Kasumi-1 (cell line): ENCODE measurements around the gene ASPDH.

Experiments used
- DNase-seq, 2 experiments: peaks; one replicate each; lab custom pipeline; 2025; lab: John Stamatoyannopoulos, UW

ASPDH gene

DNA sequence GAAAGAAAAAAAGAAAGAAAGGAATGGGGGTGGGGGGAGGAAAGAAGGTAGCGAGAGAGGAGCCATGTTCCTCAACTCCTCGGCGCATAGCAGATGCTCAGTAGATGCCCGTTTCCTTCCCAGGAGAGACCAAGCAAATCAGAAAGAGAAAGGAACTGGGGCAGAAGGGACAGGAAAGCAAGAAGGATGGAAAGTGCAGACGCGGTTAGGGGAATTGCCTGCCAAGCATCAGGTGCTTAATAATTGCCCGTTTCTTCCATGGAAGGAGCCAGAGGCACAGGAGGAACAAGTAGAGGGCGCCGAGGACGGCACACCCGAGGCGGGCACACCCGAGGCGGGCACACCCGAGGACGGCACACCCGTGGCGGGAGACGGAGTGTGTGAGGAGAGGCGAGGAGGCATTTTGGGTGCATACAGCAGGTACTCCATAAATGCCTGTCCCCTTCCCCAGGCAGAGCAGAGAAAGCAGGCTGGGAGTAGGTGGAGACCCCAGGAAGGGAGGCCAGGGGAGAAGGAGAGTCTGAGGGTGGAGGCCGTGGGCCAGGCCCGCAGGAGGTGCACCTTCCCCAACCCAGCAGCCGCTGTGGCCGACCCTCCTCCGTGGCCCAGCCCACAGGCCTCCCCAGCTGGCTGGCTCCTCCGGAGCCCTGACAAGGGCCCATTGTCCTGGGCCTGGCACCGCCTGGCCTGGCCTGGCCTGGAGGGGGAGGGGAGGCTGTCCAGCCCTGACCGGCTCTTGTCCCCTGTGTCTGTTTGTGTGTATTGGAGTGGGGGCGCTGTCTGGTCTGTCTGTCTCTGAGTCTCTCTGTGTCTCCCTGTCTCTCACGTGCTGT is 17.3 kb downstream of the ASPDH start:
- DNase-seq = no peak

DNA sequence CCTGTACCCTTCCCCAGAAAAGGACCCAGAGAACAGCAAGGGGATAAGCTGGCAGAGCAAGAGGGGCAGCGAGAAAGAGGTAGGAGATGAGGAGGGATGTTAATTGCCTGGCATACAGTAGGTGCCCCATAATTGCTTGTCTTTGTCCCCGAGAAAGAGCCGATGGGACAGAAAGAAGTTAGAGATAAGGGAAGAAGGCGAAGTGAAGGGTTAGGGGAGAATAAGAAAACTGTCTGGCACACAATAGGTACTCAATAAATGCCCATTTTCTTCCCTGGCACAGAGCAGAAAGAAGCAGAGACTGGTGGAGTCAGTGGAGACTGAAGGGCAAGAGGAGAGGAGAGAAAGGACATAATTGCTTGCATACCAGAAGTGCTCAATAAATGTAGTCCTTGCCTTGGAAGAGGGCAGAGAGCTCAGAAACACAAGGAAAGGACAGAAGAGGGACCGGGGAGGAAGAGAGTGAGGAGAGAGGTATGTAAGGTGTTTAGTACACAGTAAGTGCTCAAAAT is 18.6 kb downstream of the ASPDH start:
- DNase-seq = no peak

DNA sequence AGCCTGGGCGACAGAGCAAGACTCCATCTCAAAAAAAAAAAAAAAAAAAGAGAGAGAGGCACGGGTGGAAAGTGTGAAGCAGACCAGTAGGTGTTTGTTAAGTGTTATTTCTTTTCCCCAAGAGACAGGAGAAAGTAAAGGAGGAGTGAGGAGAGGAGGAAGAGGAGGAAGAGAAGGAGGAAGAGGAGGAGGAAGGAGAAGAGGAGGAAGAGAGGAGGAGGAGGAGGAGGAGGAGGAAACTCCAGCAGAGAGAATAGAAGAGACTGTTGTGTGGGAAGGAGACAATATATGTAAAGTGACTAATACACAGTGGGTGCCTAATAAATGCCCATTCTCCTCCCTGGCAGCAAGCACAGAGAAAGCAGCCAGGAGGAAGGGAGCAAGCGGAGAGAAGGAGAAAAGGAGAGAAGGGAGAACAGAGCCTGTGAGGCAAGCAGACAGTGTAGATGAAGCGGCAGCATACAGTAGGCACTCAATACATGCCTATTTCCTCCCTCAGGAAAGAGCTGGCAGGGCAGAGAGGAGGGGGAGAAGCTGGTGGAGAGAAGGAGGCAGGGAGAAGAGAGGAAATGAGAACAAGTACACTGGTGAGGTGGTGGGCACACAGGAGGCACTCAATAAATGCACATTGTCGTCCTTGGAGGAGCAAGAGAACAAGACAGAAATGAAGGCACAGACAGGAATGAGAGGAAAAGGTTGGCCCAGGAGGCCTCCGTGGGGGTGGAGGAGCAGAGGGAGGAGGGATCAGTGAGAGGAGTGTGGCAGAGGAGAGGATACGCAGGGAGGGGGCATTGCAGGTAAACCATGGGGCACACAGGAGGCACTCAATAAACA is 19.3 kb downstream of the ASPDH start:
- no peak for DNase-seq

DNA sequence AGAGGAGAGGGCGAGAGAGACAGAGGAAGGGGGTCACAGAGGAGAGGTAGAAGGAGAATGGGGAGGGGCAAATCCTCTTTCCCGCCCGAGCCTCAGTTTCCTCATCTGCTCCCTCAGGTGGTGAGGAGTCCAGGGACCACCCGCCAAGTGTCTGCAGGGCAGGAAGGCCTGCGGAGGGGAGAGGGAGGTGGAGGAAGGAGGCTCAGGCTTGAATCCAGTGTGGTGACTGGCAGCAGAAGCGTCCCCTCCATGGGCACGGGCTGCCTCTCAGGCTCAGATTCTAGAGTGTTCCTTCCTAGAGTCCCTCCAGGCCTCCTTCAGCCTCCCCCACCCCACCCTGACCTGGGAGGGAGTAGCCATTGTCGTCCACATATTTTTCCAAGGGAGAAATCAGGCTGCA is 20.5 kb downstream of the ASPDH start:
- DNase-seq = no peak

DNA sequence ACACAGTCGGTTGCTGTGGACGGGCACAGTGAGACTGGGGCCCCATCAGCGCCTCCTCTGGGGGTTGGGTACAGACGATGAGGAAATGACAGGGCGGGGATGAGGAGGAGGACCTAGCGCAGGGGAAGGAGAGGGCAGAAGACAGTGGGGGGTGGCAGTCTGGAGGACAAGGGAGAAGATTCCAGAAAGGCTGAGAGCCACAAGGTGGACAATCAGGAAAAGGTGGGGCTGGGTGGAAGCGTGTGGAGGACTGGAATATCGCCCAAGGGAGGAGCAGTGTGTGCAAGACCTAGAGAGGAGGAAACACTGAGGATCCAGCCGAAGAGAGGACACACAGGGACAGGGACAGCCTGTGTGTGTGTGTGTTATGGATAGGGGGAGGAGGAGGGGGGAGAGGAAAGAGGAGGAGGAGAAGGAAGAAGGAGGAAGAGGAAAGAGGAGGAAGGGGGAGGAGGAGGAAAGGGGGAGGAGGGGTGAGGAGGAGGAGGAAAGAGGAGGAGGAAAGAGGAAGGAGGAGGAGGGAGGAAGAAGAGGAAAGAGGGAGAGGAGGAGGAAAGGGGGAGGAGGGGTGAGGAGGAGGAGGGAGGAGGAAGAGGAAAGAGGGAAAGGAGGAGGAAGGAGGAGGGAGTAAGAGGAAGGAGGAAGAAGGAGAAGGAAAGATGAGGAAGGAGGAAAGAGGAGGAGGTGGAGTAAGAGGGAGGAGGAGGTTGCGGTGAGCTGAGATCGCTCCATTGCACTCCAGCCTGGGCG is 21.2 kb downstream of the ASPDH start:
- DNase-seq = peak; percentile 61 to 76

DNA sequence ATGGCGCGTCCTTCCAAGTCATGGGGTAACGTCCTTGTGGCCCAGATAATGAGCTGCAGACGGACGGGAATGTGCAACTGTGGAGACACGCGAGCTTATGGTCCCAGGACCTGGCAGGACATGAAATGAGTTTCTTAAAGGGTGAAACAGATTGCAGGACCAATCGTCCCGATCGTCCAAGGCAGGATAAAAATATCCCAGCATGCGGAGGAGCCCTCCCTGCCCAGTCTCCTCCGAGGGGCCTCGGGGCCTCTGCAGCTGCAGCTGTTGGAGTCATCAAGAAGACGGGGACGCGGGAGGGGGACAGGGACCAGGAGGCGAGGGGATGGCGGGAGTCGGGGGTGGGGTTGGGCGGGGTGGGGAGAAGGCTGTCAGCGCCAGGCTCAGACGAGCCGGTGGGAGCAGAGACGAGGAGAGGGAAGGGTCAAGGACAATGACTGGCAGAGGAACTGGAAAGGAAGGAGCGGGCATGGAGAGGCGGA is 22.7 kb downstream of the ASPDH start:
- DNase-seq = no peak

DNA sequence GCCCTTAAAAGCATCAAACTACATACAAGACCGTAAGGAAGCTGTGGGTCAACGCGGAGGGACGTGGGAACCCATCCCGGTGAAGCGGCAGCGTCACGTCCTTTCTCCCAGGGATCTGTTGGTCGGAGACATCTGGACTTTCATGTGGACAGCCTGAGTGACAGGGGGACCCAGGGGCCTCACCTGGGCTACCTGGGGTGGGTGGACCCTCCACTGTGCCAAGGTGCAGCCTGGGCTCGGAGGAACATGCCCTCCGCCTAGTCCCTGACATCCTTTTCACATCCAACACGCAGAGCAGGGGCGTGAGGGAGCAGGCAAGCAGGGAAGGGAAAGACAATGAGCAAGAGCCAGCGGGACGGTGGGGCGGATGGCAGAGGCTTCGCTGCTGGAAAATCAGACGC is 23.3 kb downstream of the ASPDH start:
- DNase-seq = no peak

DNA sequence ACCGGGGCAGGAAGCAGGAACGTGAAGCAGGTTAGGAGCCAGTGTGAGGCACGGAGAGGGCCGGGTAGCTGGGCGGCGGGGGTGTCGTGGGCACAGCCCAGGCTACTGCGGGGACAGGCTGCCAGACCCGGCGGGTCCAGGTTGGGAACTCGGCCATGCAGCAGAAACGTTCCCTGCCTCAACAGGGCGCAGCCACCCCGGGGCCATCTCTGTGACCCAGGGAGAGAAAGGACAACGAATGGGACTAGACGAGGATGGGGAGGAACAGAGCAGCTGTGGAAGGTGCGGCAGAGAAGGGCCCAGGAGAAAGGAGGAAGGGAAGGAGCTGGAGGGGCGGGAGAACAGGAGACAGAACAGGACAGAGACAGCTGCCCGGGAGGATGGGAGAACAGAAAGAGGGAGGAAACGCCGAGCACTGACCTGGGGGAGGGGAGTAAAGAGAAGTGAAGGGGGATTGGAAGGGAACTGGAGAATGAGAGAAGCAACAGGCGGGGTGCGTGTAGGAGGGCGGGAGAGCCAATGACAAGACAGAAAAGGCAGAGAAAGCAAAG is 24.2 kb downstream of the ASPDH start:
- no peak for DNase-seq

DNA sequence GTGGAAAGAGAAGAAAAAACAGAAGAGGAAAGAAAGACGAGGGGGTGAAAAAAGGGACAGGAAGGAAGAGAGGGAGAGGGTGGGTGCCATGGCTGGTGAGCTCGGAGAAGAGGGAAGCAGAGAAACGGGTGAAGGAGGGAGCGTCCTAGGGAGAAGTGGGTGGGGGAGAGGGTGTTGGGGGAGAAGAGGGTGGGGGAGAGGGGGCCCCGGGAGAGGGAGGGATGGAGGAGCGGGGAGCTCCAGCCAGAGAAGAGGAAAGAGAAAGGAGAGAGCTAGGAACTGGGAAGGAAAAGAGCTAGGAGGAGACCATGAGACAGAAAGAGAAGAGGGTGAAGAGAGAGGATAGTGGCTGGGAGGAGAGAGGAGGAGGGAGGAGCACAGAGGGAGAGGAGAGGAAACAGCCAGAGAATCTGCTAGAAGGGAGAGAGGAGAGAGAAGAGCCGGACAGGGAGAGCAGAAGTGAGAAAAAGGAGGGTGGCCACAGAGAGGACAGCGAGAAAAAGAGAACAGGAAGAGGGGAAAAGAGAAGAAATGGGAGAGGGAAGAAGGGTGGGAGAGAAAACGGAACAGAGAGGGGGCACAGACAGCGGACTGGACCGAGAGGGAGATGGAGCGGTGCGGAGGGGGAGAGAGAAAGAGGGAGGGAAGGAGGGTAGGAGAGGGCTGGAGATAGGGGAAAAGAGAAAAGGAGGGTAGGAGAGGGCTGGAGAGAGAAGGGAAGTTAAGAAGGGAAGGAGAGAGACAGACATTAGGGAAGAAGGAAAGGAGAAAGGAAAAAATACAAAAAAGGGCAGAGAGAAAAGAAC is 25.1 kb downstream of the ASPDH start:
- peak; percentile 6 to 9 for DNase-seq

DNA sequence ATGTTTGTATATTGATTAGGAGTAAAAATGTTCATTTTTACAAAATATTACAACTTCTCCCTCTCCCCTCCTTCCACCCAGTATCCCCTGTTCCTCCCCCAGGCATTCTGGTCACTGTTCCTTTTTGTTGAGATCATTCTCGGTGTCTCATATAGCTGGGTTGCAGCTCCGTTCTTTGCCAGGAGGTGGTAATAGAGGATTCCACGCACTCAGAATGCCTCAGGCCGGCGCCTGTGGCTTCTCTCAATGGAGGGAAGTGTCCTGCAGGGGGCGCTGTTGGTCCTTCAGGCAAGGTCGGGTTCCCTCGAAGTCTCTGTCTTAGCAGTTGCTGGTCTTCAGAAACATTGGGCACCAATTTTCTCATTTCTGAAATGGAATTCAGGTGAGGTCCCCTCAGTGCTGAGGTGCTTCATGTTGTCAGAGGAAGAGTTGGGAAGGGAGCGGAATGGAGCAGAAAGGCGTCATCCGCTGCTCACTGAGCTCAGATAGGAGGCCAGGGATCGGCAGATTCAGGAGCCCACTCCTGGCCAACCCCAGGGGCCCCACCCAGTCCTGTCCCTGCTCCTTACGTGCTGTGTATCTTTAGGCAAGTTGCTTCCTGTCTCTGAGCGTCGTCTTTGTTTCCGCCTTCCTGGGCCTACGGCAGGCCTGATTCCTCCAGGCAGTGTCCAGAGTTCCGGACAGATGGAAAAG is 26.7 kb downstream of the ASPDH start:
- DNase-seq = peak; percentile 37 to 46

DNA sequence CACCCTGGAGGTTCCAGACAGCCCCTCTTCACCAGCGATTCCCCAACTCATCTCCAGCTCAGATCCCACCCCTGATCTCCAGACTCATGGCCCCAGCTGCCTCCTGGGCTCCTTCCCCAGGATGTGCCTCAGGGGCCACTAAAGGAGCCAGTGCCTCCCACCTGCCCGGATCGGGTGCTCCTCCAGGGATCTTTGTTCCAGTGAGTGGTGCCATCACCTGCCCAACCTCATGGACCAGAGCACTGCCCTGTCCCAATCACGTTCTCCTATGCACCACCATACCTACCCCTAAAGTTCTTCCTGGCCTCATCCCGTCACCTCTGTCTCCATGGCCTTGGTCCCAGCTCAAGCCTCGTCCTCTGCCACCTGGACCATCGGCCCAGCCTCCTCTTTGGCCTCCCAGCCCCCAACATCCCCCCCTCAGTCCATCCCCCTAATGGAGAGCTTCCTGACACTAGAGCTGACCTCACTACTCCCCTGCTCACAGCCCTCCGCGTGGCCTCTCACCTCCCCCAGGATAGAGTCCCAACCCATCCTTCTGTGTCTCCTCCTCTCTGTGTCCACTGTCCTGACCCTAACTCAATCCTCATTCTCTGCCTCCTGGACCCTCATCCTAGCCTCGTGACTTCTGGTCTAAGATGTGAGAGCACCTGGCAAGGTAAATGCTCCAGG is 28.3 kb downstream of the ASPDH start:
- no peak for DNase-seq

DNA sequence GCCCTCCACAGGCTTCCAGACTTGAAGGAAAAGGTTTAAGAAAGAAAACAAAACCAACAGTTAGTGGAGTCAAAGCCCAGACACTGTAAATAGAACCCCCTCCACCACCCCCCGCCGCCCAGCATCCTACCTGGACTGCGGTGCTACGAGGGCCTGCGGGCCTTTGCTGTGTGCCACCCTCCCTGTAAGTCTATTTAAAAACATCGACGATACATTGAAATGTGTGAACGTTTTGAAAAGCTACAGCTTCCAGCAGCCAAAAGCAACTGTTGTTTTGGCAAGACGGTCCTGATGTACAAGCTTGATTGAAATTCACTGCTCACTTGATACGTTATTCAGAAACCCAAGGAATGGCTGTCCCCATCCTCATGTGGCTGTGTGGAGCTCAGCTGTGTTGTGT is 30.8 kb downstream of the ASPDH start:
- no peak for DNase-seq

DNA sequence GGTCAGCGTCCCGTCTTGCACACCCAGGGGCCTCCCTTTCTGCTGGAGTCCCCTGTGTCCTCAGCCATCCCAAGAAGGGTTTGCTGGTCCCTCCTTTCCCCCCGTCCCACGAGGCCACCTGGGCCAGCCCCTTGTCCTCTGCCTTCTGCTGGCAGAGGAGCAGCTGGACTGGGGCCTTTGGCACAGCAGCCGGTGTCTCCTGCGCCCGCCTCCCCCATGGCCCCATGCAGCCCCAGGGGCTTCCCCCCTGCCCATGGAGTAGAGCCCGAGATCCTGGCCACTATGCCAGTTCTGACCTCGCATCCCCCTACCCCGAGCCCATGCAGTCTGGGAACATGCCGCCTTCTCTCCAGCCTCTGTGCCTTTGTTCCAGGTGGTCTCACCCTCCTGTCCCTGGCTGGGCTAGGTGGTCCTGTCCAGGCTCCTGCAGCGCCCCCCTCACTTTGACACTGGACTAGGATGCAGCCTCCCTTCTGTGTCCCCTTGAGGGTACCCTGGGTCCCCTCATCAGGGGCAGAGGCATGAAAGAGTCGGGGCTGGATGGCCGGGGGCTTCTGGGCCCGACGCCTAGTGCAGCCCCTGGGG is 31.4 kb downstream of the ASPDH start:
- DNase-seq = no peak

DNA sequence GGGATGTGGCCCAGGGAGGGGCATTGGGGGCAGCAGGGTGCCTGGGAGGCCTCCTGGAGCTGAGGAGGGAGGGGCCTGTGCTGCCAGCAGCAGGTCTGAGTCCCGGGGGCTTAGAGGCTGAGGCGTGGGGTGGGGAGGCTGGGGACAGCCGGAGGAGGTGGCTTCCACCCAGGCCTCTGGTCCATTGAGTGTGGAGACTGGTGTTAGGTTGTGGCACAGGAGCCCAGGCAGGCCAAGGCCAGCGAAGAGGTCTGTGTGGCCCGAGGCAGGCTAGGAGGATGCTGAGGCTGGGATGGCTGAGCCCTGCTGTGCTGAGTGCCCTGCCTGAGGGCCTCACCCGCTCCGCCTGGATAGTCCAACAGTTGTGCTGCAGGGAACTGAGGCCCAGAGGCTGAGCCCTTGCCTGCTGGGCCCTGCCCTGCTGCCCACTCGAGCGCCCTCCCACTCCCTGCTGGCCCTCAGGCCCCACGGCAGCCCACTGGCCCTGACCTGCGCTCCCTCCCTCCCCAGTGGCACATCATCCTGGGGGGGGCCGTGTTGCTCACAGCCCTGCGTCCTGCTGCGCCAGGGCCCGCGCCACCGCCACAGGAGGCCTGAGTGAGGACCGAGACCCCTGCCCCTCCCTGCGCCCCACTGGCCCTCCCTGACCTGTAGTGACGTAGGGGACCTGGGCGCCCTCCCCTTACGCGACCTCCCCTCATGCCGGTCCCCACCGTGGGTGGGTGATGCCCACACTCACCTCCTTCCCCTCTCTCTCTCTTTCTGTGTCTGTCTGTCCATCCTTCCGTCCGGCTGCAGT is 32.2 kb downstream of the ASPDH start:
- DNase-seq = no peak

DNA sequence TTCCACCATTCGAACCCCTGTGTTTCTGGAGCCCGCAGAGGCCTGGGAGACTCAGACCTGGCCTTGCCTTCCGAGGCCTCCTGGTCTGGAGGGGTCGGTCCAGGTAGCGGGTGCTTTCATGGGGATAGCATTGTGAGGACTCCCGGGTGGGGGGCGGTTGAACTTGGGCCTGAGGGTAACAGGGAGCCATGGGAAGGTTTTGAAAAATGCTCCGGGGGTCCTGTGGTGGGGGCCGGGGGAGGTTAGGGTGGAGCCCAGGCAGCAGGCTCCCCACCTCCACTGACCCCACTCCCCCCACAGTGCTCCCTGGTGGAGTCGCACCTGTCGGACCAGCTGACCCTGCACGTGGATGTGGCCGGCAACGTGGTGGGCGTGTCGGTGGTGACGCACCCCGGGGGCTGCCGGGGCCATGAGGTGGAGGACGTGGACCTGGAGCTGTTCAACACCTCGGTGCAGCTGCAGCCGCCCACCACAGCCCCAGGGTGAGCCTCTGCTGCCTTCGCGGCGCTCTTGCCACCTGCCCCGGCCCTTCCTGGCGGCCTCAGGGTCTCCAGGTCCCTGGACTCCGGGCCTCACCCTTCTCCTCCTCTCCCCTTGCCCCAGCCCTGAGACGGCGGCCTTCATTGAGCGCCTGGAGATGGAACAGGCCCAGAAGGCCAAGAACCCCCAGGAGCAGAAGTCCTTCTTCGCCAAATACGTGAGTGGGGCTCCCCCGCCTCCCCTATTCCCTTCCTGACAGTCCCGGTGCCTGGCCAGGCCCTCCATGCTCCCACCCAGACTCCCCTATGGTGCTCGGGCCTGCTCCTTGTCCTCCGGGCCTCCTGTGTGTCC is 33.2 kb downstream of the ASPDH start:
- no peak for DNase-seq

DNA sequence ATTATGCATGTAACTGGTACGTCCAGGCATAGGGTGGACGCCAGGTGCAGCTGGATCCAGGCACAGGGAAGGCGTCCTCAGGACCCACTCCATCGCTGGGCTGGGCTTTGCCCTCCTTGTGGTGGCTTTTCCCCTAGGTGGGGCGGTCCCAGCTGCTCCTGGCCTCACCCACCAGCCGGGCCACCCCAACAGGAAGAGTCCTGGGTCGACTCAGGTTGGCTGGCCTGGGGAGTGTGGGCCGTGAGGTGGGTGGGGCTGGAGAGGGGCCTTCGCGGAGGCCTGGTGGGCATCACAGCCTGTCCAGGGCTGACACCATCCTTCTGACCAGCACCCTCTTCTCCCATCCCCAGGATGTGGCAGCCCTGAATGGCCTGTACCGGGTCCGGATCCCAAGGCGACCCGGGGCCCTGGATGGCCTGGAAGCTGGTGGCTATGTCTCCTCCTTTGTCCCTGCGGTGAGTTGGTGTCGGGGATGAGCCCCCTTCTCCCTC is 33.9 kb downstream of the ASPDH start:
- DNase-seq = no peak

DNA sequence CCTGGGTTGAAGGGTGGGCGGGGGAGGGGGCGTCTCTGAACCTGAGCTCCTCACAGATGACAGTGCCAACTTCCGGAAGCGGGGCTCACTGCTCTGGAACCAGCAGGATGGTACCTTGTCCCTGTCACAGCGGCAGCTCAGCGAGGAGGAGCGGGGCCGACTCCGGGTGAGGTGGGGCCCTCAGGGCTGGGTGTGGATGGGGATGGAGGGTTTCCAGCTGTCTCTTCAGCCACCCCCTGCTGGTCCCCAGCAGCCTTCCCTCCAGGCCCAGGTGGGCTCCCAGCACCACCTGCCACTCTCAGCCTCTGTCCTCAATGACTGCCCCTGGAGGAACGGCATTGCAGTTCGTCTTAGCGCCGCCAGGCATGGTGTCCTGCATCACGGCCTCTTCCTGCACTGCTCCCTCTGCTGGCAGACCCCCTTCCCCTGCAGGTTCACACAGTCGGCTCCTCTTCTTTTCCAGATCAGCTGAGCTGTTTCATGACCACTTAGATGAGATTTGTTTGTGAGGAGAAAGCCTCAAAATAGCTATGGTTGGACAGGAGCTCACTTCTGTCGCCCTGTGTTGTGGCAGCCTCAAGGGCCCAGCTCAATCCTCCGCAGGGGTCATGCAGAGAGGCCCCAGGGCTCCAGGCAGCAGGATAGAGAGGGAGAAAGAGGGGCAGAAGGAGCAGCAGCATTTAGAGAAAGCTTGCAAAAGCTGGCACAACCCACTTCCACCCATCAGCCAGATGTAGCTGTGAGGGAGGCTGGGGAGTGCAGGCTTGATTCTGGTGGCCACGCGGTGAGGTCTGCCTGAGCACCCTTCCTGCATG is 34.6 kb downstream of the ASPDH start:
- DNase-seq = peak in 1 of 2 experiments; percentile 20
